HG03565 (cell line): ENCODE measurements around the gene ZNF174.

Source experiments
- ATAC-seq: cut with Tn5 transposase; IDR thresholded peaks from one replicate; pipeline ENCODE4 v1.9.1; 2021; ENCODE audit warnings: mild to moderate bottlenecking, moderate library complexity; ENCODE audit not compliant: unreplicated experiment

ZNF174 gene

DNA sequence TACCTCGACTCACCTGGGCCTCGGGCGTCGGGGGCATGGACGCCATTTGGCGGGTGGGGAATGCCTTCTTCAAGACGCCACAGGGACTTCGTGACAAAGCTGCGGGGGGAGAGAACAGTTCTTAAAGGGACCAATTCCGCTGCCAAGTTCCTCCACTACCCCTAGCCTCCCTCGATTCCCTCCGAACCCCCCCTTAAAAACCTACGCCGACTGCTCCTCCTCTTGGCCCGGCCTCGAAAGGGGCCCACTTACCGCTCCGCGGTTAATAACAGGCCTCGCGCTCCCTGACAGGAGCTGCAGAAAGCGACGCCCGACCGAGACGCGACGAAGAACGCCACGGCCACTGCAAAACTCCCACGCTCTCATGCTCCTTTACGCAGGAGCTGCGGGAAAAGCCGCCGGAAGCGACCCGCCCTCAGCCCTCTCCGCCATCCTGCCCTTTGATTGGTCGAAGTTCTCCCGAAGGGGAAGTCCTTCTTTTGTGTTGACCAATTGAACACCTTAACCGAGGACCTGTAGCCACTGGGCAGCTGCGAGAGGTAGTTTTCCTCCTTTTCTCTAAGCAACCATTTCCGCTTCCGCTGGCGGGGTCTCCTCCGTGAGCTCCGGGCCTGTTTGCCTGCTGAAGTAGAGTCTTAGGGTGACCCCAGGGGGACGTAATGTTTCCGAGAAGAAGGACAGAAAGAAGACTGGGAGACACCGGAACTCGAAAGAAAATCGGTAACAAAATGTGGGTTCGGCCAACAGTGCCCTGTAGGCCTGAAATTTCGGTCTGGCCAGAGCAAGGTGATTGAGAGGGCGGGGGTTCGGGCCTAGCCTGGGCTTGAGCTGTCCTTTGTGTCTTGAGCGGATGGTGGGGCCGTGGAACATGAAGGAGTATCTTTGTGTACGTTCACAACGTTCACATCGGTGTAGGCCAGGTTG, 42.4 kb downstream of the ZNF174 start, which contains the start of the genes NAA60 and ZNF597:
Gene NAA60, plus strand, starts transcription at position 573 of the 924 bp plus-strand sequence. CDS start 32,548 bp downstream, outside the sequence.
Gene ZNF597, minus strand, starts transcription at position 397 of the 924 bp plus-strand sequence. Its CDS starts 351 bp downstream, at position 46.
- ATAC-seq = peak; percentile 77

DNA sequence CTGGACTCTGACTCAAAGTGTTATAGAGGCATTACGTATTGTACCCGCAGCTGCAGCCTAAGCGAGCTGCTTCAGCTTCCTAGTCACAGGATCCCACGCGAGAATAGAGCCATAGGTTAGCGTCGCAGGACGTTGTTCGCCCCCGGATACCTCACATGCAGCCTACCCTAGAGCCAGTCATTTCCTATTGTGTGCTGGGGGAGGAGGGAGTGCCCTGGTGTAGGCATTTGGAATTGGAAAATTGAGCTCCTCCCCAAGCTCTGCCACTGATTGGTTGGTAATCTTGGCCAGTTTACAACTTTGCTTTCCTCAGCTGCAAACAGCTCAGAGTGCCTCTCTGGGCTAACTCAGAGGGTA, 43.0 kb downstream of the ZNF174 start:
- peak; percentile 18 for ATAC-seq

- ATAC-seq = no peak
Measured at GRCh38 chr16:3454093-3454492, 53.1 kb downstream of the ZNF174 start.

GRCh38 chr16:3454631-3455147, 53.7 kb downstream of the ZNF174 start:
- ATAC-seq = no peak

DNA sequence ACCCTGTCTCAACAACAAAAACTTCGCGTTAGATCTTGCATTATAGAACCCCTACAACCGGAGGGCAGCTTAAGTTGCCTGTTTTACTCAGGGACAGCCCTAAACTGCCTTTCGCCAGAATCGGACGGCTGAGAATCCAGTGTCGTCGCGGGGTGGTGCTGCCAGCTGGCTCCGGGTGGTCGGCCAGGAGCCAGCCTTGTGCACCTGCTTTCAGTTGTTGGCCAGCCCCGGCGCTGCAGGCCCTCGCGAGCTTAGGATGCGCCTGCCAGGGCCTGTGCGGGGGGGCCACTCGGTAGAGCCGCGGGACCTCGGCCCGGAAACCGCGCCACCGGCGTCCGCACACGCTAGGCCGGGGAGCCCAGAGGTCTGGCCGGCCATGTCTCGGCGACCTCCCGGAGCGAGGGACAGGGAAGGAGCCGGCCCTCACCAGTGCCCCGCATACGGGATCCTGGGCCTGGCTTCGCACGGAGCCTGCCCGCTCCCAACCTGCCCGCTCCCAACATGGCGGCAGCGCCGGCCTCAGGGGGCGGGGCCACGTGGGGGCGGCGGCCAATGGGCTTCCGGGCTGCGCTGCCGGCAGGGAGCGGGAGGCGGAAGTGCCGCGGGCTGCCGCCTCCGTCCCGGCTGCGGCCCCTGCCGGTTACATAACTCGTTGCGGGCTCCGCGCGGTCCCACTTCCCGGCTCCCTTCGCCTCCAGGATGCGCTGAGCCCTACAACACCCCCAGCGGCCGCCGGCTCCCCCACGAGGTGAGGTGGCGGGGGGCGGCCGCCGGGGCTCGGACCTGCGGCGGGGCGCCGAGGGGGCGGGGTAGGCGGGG, 56.6 kb downstream of the ZNF174 start:
- peak; percentile 66 for ATAC-seq

- ATAC-seq = peak; percentile 16
Measured at GRCh38 chr16:3458278-3458851, 57.4 kb downstream of the ZNF174 start.

GRCh38 chr16:3458852-3459361, 57.9 kb downstream of the ZNF174 start:
- no peak for ATAC-seq
